ENCODE results near the gene POGLUT3. TPM values are rescaled to one million over a fixed set of nuclear protein-coding genes. Genes with fewer than 3 reads are reported as not detected.

Gene POGLUT3
- polyA plus RNA-seq, 1 donor from 2014 or later, result 0.31 TPM

DNA sequence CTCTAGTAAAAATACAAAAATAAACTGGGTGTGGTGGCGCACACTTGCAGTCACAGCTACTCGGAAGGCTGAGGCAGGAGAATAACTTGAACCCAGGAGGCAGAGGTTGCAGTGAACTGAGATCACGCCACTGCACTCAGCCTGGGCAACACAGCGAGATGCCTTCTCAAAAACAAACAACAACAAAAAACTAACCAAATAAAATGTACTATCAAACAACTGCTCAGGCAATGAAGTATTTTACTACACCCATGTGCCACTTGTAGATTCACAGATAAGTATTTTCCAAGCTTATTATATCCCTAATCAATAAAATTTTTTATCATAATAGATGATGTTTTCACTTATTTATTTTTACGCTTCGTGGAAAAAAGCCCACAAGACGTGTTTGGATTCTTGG lies 31.8 kb downstream of the POGLUT3 start:
- Histone ChIP-seq H3K27ac (ENCODE audit: low read length) (peak overlapping the region; percentile 97), H3K9me2 (ENCODE audit: insufficient read depth, low read length) (no peaks in the 10 kb centered on the region), H3F3A (ENCODE audit: insufficient read depth, low read length, poor library complexity, severe bottlenecking) (peaks cover 7% of the 10 kb centered on the region), H3K27me3 (ENCODE audit: insufficient read depth, low read depth, low read length) (no peaks in the 10 kb centered on the region), H3K4me2 (ENCODE audit: low read length) (peak overlapping the region; percentile 80), H3K4me3 (ENCODE audit: low read length) (peak overlapping the region; percentile 72), H4K20me1 (ENCODE audit: insufficient read depth) (no peaks in the 10 kb centered on the region), H3K9me3 (ENCODE audit: low read length) (no peaks in the 10 kb centered on the region), H3K36me3 (ENCODE audit: insufficient read depth, low read length) (no peaks in the 10 kb centered on the region), H2AFZ (ENCODE audit: low read depth, low read length) (peak overlapping the region; percentile 90), H3K9ac (ENCODE audit: low read length) (peak overlapping the region; percentile 93), H3K79me2 (replicated peaks; ENCODE audit: insufficient read depth, low read length) (no peaks in the 10 kb centered on the region)
- TF ChIP-seq MXI1 (conservative IDR thresholded peaks at IDR 0.05; ENCODE audit: poor library complexity, severe bottlenecking) (no peak), EP300 (conservative IDR thresholded peaks at IDR 0.05; ENCODE audit: poor library complexity, severe bottlenecking) (no peak), POLR2AphosphoS5 (IDR thresholded peaks at IDR 0.05) (no peak), EZH2 (IDR thresholded peaks at IDR 0.05; ENCODE audit: borderline replicate concordance, insufficient read depth, low read length, poor library complexity, severe bottlenecking) (no peak), SMC3 (conservative IDR thresholded peaks at IDR 0.05; ENCODE audit: poor library complexity) (no peak), TAF1 (IDR thresholded peaks at IDR 0.05; ENCODE audit: low read depth) (no peak)
- TF ChIP-seq, protein P1, sequence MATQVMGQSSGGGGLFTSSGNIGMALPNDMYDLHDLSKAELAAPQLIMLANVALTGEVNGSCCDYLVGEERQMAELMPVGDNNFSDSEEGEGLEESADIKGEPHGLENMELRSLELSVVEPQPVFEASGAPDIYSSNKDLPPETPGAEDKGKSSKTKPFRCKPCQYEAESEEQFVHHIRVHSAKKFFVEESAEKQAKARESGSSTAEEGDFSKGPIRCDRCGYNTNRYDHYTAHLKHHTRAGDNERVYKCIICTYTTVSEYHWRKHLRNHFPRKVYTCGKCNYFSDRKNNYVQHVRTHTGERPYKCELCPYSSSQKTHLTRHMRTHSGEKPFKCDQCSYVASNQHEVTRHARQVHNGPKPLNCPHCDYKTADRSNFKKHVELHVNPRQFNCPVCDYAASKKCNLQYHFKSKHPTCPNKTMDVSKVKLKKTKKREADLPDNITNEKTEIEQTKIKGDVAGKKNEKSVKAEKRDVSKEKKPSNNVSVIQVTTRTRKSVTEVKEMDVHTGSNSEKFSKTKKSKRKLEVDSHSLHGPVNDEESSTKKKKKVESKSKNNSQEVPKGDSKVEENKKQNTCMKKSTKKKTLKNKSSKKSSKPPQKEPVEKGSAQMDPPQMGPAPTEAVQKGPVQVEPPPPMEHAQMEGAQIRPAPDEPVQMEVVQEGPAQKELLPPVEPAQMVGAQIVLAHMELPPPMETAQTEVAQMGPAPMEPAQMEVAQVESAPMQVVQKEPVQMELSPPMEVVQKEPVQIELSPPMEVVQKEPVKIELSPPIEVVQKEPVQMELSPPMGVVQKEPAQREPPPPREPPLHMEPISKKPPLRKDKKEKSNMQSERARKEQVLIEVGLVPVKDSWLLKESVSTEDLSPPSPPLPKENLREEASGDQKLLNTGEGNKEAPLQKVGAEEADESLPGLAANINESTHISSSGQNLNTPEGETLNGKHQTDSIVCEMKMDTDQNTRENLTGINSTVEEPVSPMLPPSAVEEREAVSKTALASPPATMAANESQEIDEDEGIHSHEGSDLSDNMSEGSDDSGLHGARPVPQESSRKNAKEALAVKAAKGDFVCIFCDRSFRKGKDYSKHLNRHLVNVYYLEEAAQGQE (IDR thresholded peaks at IDR 0.05; ENCODE audit: borderline replicate concordance), result no peak
- TF ChIP-seq, protein P2, sequence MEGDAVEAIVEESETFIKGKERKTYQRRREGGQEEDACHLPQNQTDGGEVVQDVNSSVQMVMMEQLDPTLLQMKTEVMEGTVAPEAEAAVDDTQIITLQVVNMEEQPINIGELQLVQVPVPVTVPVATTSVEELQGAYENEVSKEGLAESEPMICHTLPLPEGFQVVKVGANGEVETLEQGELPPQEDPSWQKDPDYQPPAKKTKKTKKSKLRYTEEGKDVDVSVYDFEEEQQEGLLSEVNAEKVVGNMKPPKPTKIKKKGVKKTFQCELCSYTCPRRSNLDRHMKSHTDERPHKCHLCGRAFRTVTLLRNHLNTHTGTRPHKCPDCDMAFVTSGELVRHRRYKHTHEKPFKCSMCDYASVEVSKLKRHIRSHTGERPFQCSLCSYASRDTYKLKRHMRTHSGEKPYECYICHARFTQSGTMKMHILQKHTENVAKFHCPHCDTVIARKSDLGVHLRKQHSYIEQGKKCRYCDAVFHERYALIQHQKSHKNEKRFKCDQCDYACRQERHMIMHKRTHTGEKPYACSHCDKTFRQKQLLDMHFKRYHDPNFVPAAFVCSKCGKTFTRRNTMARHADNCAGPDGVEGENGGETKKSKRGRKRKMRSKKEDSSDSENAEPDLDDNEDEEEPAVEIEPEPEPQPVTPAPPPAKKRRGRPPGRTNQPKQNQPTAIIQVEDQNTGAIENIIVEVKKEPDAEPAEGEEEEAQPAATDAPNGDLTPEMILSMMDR (IDR thresholded peaks at IDR 0.05; ENCODE audit: poor library complexity, severe bottlenecking), result no peak

DNA sequence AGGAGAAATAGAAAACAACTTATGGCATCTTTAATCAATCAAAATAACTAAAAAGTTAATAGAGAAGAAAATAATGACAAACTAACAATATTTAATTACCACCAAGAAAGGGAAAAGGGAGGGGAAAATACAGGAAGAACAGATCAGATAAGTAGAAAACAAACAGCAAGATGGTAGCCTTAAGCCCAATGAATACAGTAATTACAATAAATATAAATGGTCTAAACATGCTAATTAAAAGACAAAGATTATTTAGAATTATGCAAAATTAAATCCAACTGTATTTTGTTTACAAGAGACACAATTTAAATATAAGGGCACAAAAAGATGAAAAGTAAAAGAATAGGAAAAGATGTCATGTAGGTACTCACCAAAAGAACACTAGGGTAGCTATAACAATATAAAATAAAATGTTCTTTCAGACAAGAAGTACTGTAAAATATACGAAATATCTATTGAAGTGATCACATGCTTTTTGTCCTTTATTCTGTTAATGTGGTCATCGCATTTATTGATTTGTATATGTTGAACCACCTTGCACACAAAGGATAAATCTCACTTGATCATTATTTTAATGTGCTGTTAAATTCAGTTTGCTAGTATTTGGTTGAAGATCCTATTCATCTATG lies 44.9 kb downstream of the POGLUT3 start:
- Histone ChIP-seq H3K9me3 (ENCODE audit: low read length) (no peaks in the 10 kb centered on the region), H3K79me2 (replicated peaks; ENCODE audit: insufficient read depth, low read length) (no peaks in the 10 kb centered on the region), H3K27me3 (ENCODE audit: insufficient read depth, low read depth, low read length) (no peaks in the 10 kb centered on the region), H3K36me3 (ENCODE audit: insufficient read depth, low read length) (no peaks in the 10 kb centered on the region), H3K4me3 (ENCODE audit: low read length) (no peak overlapping the region), H3K9ac (ENCODE audit: low read length) (no peak overlapping the region), H3K9me2 (ENCODE audit: insufficient read depth, low read length) (no peaks in the 10 kb centered on the region), H3K4me2 (ENCODE audit: low read length) (no peak overlapping the region), H2AFZ (ENCODE audit: low read depth, low read length) (no peak overlapping the region), H3K27ac (ENCODE audit: low read length) (no peak overlapping the region), H3F3A (ENCODE audit: insufficient read depth, low read length, poor library complexity, severe bottlenecking) (no peaks in the 10 kb centered on the region), H4K20me1 (ENCODE audit: insufficient read depth) (no peaks in the 10 kb centered on the region)
- TF ChIP-seq, protein P1 (IDR thresholded peaks at IDR 0.05; ENCODE audit: borderline replicate concordance), result no peak
- TF ChIP-seq POLR2AphosphoS5 (IDR thresholded peaks at IDR 0.05) (no peak), EZH2 (IDR thresholded peaks at IDR 0.05; ENCODE audit: borderline replicate concordance, insufficient read depth, low read length, poor library complexity, severe bottlenecking) (no peak), MXI1 (conservative IDR thresholded peaks at IDR 0.05; ENCODE audit: poor library complexity, severe bottlenecking) (no peak), SMC3 (conservative IDR thresholded peaks at IDR 0.05; ENCODE audit: poor library complexity) (no peak), RAD21 (conservative IDR thresholded peaks at IDR 0.05) (no peak), TAF1 (IDR thresholded peaks at IDR 0.05; ENCODE audit: low read depth) (no peak), EP300 (conservative IDR thresholded peaks at IDR 0.05; ENCODE audit: poor library complexity, severe bottlenecking) (no peak)
- TF ChIP-seq, protein P2 (IDR thresholded peaks at IDR 0.05; ENCODE audit: poor library complexity, severe bottlenecking), result no peak

Measured in neural cell (in vitro differentiated cells).